GM13976 (cell line): ENCODE results near the gene NME7.

ENCODE experiments used
- DNase-seq: peaks from one replicate; pipeline ENCODE4 v3.0.0; 2012; ENCODE audit warnings: low spot score
- in situ Hi-C: fragments of 300-500 bp; cut with MboI; formaldehyde crosslinking; loops from one replicate; pipeline ENCODE4 v1.12.0; 2022; ENCODE audit warnings: low sequenced_read_pairs, mixed read lengths, inconsistent platforms; ENCODE audit not compliant: unreplicated experiment
- TF ChIP-seq, protein P1 (sequence below): IDR thresholded peaks from 2 replicates; pipeline ENCODE4 v1.5.1; 2012; ENCODE audit warnings: borderline replicate concordance, mild to moderate bottlenecking; ENCODE audit not compliant: insufficient read depth; ENCODE audit errors: extremely low read depth, missing control alignments, control extremely low read depth

NME7 gene

DNA sequence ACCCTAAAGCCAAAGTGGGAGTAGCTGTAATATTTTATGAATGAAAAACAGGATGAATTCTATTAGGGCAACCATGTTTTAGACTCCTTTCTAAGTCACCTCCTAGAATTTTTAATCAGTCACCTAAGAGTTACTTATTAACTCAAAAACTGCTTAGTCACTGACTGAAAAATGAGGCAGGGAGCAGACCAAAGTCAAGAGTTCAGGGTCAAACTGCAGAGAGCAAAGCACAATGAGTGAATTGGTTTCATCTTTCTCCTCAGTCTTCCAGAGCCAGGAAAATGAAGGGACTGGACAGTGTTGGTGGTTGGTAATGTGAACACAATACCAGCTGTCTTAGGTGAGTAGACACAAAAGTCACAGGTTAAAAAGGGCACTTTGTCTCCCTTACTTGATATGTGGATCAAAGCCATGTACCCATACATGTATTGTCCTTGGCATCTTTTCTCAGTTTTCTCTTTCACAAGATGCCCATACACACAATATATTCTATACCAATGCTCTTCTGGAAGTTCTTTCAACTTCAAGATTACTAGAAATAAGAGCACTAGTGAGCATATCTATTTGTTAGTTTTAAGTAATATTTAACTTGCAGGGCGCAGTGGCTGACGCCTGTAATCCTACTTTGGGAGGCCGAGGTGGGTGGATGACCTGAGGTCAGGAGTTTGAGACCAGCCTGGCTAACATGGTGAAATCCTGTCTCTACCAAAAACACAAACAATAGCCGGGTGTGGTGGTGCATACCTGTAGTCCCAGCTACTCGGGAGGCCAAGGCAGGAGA lies 218.9 kb downstream of the NME7 start:
- TF ChIP-seq, protein P1, sequence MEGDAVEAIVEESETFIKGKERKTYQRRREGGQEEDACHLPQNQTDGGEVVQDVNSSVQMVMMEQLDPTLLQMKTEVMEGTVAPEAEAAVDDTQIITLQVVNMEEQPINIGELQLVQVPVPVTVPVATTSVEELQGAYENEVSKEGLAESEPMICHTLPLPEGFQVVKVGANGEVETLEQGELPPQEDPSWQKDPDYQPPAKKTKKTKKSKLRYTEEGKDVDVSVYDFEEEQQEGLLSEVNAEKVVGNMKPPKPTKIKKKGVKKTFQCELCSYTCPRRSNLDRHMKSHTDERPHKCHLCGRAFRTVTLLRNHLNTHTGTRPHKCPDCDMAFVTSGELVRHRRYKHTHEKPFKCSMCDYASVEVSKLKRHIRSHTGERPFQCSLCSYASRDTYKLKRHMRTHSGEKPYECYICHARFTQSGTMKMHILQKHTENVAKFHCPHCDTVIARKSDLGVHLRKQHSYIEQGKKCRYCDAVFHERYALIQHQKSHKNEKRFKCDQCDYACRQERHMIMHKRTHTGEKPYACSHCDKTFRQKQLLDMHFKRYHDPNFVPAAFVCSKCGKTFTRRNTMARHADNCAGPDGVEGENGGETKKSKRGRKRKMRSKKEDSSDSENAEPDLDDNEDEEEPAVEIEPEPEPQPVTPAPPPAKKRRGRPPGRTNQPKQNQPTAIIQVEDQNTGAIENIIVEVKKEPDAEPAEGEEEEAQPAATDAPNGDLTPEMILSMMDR: no peak
- DNase-seq: no peak
- in situ Hi-C loops: no loop called here

DNA sequence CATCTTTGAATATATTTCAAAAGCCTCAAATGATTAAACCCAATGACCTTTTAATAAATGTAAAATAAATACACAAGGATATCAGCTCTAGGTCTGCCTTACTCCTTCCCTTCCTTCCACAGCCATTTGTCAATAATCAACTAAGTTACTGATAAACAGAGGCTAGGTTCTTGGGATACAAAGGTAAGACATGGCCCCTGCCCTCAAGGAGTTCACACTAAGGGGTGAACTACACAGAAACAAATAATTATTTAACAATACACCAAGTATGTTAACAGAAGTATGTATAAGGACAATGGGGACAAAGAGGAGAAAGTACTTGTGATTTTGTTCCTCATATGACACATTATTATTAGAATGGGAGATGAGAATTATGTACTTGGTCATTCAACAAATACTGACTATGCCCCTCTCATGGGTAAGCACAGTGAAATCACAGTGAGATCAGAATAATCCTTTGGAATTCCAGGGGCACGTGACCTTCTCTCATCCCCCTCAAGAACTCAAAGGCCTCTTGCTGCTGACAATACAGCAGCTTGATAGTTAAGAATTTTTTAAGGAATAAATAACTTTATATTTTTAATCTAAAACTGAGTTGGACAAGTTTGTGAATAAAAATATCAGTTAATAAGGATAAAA lies 220.9 kb downstream of the NME7 start:
- no peak for DNase-seq
- in situ Hi-C loops: no loop called here
- TF ChIP-seq, protein P1: no peak

DNA sequence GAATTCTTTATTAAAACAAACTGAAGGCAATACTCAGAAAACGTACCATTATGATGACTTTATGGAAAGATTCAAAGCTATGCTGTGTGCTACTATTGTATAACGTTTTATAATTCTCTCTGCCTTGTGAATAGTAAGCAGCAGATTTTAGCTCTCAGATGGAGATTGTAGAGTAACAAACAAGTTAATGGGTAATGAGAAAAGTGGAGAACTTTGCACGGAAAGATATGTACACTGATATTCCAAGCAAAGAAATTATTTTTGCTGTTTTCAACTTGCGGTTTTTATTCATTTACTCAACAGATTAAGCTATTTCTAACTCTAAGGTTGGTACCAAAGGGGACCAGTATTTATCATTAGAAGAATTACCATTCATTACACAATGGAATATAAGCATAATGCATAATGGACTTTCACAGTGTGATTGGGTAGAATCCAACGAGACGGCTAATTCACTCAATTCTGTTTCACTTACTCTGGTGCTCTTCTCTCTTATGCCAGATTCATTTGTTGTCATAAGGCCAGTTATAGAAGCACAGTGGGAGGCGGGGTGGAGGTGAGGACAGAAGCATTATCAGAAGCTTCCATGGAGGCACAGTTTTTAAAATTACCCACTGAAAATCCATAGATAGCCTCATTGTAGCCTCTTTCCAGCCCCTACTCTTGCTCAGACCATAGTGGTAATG lies 222.5 kb downstream of the NME7 start:
- TF ChIP-seq, protein P1: no peak
- in situ Hi-C loops: no loop called here
- DNase-seq: no peak

DNA sequence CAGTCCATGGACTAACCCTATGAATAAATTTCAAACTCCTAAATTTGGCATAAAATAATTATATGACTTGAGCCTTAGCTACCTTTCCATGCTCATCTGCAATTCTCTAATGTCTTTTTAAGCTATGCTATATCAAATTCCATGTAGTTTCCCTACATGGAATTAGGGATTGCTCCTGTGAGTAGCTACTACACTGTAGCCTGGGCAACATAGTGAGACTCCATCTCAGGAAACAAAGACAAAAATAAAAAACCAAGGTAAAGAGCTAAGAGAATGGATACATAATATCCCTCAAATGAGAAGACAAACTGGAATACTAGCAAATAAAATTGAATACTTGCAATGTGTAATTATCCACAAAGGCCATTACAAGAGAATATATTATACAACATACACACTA lies 223.6 kb downstream of the NME7 start:
- in situ Hi-C loops: no loop called here
- TF ChIP-seq, protein P1: no peak
- no peak for DNase-seq

GRCh38 chr1:169143346-169143745 lies 224.3 kb downstream of the NME7 start:
- TF ChIP-seq, protein P1: no peak
- no peak for DNase-seq
- in situ Hi-C loops: no loop called here

DNA sequence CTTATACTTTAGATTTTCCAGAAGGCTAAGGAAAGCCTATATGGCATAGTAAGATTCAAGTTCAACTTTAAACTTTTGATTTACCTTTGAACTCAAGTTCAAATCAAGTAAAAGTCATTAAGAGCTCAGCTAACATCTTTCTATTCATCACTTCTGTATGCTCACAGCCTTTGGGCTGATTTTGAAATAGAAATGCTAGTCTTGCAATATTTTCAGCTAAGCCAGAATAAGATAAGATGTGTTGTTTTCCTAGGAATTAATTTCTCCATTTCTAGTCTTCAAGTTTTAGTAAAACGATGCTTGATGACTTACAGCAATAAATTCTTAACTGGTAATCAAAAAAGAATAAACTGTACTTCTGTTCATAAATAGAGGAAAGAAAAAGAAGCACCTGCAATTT lies 225.5 kb downstream of the NME7 start:
- TF ChIP-seq, protein P1: no peak
- no peak for DNase-seq
- in situ Hi-C loops: no loop called here
